Measurements from ENCODE around the gene GXYLT1. TPM values are rescaled to one million over a fixed set of nuclear protein-coding genes. Genes with fewer than 3 reads are reported as not detected.

Gene GXYLT1
- total and polyA plus RNA-seq, 8 donors: 1.4 to 17.6 (median 6.1) TPM

- no peaks in the 10 kb centered on the region for H3K36me3 ChIP-seq
- TF ChIP-seq CTCF (IDR thresholded peaks at IDR 0.05): no peak
- no peak for TF ChIP-seq POLR2AphosphoS5 (IDR thresholded peaks at IDR 0.05)
- TF ChIP-seq POLR2A (IDR thresholded peaks at IDR 0.05): no peak
- TF ChIP-seq EP300 (IDR thresholded peaks at IDR 0.05): no peak
- H3K4me3 ChIP-seq: peak overlapping the region; percentile 70 to 87 (median 84)
- H3K4me1 ChIP-seq: peaks cover 8 to 43% (median 30%) of the 10 kb centered on the region in 4 donors
- H3K27ac ChIP-seq: peak overlapping the region; percentile 85 to 98 (median 92)
- intact Hi-C loops (cut with DNase I; ENCODE audit: low total_unique reads): no loop called here
- H3K9me3 ChIP-seq: no peaks in the 10 kb centered on the region
- H3K27me3 ChIP-seq: no peaks in the 10 kb centered on the region
- 0 to 1% (median 1%) methylated on average over 14 to 21 of the region's 21 CpGs for WGBS, 5 donors
- no peak for DNase-seq
Measured at GRCh38 chr12:42144158-42144407, 591 bp downstream of the GXYLT1 start.

GRCh38 chr12:42143452-42144157, 1.1 kb downstream of the GXYLT1 start:
- TF ChIP-seq EP300 (IDR thresholded peaks at IDR 0.05) (no peak), POLR2A (IDR thresholded peaks at IDR 0.05) (no peak), POLR2AphosphoS5 (IDR thresholded peaks at IDR 0.05) (no peak), CTCF (IDR thresholded peaks at IDR 0.05) (no peak)
- Histone ChIP-seq H3K9me3 (no peaks in the 10 kb centered on the region), H3K27ac (peak overlapping the region; percentile 16 to 95 (median 90)), H3K36me3 (no peaks in the 10 kb centered on the region), H3K4me3 (peak overlapping the region; percentile 70 to 87 (median 84)), H3K4me1 (peaks cover 8 to 43% (median 30%) of the 10 kb centered on the region in 4 donors), H3K27me3 (no peaks in the 10 kb centered on the region)
- intact Hi-C loops (cut with DNase I; ENCODE audit: low total_unique reads): no loop called here
- DNase-seq: peak in 1 of 2 donors; percentile 62
- 5 to 17% (median 11%) methylated on average over 12 of the region's 12 CpGs for WGBS, 5 donors

- no peak for DNase-seq
- H3K4me3 ChIP-seq: no peak overlapping the region
- H3K4me1 ChIP-seq: peaks cover 8 to 43% (median 30%) of the 10 kb centered on the region in 4 donors
- intact Hi-C loops (cut with DNase I; ENCODE audit: low total_unique reads): no loop called here
- no peaks in the 10 kb centered on the region for H3K36me3 ChIP-seq
- H3K9me3 ChIP-seq: no peaks in the 10 kb centered on the region
- H3K27ac ChIP-seq: no peak overlapping the region
- no peaks in the 10 kb centered on the region for H3K27me3 ChIP-seq
- 59 to 86% (median 73%) methylated on average over 3 of the region's 3 CpGs for WGBS, 5 donors
- no peak for TF ChIP-seq POLR2A (IDR thresholded peaks at IDR 0.05)
- no peak for TF ChIP-seq CTCF (IDR thresholded peaks at IDR 0.05)
- no peak for TF ChIP-seq POLR2AphosphoS5 (IDR thresholded peaks at IDR 0.05)
- no peak for TF ChIP-seq EP300 (IDR thresholded peaks at IDR 0.05)
Measured at GRCh38 chr12:42141981-42142606, 2.6 kb downstream of the GXYLT1 start.

GRCh38 chr12:42140901-42141300, 3.8 kb downstream of the GXYLT1 start:
- no peaks in the 10 kb centered on the region for H3K9me3 ChIP-seq
- WGBS, 5 donors: 37 to 51% (median 46%) methylated on average over 3 of the region's 3 CpGs
- peak in 1 of 2 donors; percentile 20 for DNase-seq
- intact Hi-C loops (cut with DNase I; ENCODE audit: low total_unique reads): no loop called here
- H3K27me3 ChIP-seq: no peaks in the 10 kb centered on the region
- no peak overlapping the region for H3K27ac ChIP-seq
- no peaks in the 10 kb centered on the region for H3K36me3 ChIP-seq
- no peak overlapping the region for H3K4me3 ChIP-seq
- TF ChIP-seq POLR2AphosphoS5 (IDR thresholded peaks at IDR 0.05) (no peak), POLR2A (IDR thresholded peaks at IDR 0.05) (no peak), CTCF (IDR thresholded peaks at IDR 0.05) (no peak), EP300 (IDR thresholded peaks at IDR 0.05) (no peak)
- H3K4me1 ChIP-seq: peaks cover 8 to 43% (median 30%) of the 10 kb centered on the region in 4 donors

Measured in stomach (tissue), 9 donors.